Stimulated activated naive CD4-positive, alpha-beta T cell treated with Interleukin-2 at 50 U/mL for 16 hours (primary cell): ENCODE results near the gene DIAPH2.

ENCODE experiments used
- DNase-seq: peaks from one replicate; lab custom pipeline; 2025; lab: John Stamatoyannopoulos, UW

DIAPH2 gene

GRCh38 chrX:97175147-97175546, 490.5 kb downstream of the DIAPH2 start:
- no peak for DNase-seq

DNA sequence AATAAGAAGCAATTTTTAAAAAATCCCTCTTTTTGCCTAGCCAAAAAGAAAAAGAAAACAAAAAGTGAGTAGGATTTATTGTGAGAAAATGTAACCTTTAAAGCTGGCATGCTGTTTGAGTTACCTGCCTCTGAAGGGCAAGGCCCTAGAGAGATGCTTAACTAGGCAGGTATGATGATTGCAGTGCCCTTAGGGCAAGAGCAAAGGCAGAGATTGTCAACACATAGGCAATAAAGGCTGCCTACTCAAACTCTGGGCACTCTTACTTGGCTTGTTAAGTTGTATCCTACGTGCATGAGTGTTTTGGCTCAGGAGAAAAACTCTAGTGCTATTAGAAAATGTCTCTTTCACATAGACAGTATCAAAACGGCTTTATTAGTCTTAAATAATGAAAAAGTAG, 505.0 kb downstream of the DIAPH2 start:
- no peak for DNase-seq

- no peak for DNase-seq
Observed at GRCh38 chrX:97199501-97199900, 514.9 kb downstream of the DIAPH2 start.

DNA sequence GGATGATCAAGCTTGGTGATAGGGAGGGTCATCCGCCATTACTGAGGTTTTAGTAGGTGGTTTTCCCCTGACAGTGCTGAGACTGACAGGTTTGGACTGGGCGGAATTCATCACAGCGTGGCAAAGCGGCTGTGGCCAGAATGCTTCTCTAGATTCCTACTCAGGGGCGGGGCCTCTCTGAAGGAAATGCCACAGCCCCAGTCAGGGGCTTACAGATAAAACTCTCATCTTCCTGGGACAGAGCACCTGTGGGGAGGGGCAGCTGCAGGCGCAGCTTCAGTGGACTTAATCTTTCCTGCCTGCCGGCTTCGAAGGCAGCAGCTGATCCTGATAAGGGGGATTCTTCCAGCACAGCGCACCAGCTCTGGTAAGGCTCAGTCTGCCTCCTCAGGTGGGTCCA, 515.8 kb downstream of the DIAPH2 start:
- no peak for DNase-seq

DNA sequence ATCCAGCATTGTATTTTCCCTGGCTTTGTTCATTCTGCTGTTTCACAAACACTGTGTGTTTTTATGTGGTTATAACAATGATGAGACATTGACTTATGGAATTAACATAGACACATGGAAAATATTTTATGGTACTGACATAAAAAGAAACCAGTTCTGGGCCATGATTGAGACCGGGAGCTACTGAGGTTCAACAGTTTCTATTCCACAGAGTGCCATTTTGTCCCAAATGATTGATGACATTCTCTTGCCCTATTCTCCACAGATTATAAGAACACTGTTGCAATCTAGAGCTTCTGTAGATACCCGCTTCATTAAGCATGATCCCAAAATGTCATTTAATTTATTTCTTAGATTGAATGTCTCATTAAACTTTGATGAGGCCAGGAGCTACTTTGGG, 525.9 kb downstream of the DIAPH2 start:
- DNase-seq: no peak

- no peak for DNase-seq
Observed at GRCh38 chrX:97211070-97211469, 526.4 kb downstream of the DIAPH2 start.

- no peak for DNase-seq
Observed at GRCh38 chrX:97215186-97215585, 530.5 kb downstream of the DIAPH2 start.

DNA sequence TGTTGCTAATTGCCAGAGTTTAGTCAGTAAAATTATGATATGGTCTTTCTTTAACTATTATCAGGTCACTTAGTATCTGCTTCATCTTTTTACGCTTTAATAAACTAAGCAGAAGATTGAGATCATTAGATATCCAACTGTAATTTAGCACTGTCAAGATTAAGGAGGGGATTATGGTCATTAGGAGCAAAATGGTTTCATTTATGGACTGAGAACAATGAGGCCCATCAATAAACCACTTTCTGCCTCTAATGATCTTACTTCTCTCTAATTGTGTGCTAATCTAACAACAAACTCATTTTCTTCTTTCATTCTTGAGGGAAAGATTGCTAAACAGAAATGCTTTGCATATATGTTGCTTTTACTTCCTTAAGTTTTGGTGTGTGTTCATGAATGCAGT, 539.5 kb downstream of the DIAPH2 start:
- no peak for DNase-seq

DNA sequence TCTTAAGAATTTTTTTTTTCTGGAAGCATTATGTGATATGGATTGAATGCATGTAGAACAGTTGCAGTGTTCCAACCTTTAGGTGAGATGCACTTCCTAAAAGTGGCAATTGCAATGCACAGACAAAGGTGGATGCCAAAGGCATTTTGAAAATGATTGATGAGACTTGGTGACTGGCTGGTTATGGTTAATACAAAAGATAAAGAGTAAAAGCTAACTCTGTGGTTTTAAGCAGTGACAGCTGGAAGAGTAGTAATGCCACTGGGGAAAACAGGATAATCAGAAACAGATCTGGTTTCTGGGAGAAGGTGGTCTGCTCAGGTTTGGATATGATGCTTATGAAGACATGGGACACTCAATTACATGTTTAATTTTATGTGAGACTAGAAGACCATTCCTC, 544.7 kb downstream of the DIAPH2 start:
- no peak for DNase-seq

GRCh38 chrX:97230948-97231347, 546.3 kb downstream of the DIAPH2 start:
- DNase-seq: no peak

DNA sequence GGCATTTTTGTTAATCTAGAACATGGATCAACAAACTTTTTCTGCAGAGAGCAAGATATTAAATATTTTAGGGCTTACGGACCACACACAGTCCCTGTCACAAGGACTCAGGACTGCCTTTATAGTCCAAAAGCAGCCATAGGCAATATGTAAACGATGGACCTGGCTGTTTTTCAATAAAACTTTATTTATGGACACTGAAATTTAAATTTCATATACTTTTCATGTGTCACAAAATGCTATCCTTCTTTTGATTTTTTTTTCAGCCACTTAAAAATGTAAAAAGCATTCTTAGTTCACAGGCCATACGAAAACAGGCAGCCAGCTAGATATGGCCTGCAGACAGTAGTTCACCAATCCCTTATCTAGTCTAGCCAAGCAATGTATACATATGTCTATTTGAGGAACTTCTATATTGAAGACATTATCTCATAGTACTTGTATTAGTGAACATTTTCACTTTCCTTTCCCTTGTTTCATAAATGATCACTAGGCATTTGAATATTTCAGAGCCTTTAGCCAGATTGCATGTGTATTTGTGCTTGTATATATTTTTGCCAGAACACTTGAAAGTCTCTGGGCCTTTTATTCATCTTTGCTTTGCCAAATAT, 549.9 kb downstream of the DIAPH2 start:
- no peak for DNase-seq

- DNase-seq: no peak
Observed at GRCh38 chrX:97238632-97239031, 554.0 kb downstream of the DIAPH2 start.

- DNase-seq: no peak
Observed at GRCh38 chrX:97252111-97252510, 567.5 kb downstream of the DIAPH2 start.

- no peak for DNase-seq
Observed at GRCh38 chrX:97260679-97261078, 576.0 kb downstream of the DIAPH2 start.

GRCh38 chrX:97266406-97267121, 581.9 kb downstream of the DIAPH2 start:
- DNase-seq: no peak

DNA sequence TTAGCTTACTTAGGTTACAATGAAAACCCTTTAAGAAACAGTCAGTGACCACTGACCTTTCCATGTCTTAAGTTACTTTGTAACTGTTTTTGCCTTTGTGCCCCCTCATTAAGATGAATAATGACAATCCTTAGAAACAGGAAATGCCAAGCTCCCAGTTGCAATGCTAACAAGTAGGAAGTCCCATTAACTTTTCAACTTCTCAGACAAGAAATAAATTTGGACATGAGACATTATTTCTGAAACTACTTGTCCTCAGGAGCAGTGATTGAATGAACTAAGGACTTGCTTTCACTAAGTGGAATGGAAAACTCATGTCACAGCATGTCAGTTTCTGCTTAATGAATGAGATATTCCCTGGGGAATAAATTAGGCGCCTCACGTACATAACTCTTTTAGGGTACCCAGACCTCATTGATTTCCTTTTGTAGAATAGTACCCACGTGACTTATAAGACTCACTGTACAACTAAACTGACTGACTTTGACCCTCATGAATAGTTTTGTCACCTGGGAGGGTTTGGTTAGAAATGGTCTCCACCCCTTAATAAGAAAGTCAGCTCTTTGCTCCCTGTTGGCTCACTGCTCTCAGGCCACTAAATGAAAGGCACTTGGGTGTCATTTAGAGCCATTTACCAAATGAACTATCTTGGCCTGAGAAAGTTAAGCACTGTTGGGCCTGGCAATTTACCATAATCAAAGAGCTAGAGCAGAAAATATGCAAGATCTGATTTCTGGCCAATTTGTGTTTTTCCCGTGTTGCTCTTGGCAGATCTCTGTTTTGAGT, 582.9 kb downstream of the DIAPH2 start:
- no peak for DNase-seq

DNA sequence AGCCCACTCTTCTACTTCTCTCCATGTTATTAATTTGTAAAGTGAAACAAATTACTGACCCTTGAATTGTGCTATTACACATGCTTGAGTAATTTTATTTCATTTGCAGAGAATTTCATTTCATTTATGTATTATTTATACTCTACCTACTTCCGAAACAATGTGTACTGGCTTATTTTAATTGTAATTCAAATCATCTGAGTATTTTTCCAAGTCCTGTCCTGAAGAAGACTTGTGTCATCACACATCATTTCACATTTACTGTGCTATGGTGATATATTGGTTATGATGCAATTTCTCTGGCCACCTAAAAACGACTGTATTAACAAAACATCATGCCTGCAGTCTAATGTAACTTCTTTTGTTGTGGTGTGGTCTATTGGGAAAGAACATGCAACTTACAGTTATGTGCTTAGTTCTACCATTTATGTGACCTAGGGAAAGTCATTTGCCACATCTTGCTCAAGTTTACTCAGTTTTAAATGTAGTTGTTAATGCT, 583.6 kb downstream of the DIAPH2 start:
- DNase-seq: no peak

- no peak for DNase-seq
Observed at GRCh38 chrX:97284531-97284930, 599.9 kb downstream of the DIAPH2 start.

GRCh38 chrX:97290199-97290598, 605.6 kb downstream of the DIAPH2 start:
- DNase-seq: no peak

- DNase-seq: no peak
Observed at GRCh38 chrX:97294041-97294440, 609.4 kb downstream of the DIAPH2 start.

DNA sequence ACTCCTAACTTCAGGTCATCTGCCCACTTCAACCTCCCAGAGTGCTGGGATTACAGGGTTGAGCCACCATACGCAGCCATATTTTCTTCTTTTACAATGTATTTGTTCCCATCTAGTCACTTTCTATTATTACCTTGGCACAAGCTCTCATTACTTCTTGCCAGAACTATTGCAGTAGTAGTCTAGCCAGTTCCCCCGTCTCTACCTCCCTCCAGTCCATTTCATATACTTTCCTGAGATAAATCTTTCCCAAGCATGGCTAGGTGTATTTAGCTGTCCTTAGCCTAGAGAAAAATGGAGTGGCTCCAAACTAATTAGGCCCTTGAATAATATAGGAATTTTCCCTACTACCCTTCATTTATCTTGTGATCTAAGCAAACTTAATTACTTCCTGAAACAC, 611.3 kb downstream of the DIAPH2 start:
- no peak for DNase-seq

DNA sequence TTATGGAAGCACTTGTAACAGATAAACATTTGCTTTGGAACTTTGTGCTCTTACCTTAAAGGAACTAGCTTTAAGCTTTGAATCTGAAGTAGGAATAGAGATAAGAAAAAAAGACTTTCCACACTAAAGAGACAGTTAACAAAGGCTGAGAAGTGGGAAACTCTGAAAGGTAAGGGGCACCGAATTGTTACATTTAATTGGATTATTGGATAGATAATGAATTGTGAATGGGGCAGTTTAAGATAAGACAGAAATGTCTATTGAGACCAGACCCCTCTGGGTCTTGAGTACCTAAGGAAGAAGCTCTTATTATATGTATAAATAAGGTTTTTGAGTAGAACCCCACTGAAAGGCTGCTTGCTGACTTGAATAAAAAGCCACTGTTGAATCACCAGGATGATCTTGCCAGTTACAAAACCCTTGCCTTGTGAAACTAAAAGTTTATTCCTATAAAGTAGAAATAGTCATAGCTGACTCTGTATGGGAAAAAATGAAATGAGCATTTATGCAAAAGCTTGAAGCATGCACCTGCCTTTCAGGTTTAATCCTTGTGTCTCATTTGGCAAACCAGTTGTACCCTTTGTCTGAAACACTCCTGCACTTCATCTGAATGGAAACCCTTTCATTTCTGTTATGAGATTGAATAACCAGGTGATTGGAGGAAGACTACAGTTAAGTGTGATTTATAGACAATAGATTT, 622.3 kb downstream of the DIAPH2 start:
- no peak for DNase-seq
